NCI-H146 treated with DMSO at 0.1 percent for 48 hours (cell line): ENCODE data around the gene RPL39.
"Not testable (repeated sequence)": the region's sequence is repeated elsewhere in the genome, so short reads cannot be mapped to it uniquely, and the experiment has no call there.

Source experiments
- DNase-seq: peaks from one replicate; lab custom pipeline; 2025; ENCODE audit not compliant: unreplicated experiment; lab: John Stamatoyannopoulos, UW

The RPL39 gene

GRCh38 chrX:119763836-119764387, 27.5 kb downstream of the RPL39 start:
- DNase-seq = no peak

GRCh38 chrX:119763181-119763580, 28.2 kb downstream of the RPL39 start:
- DNase-seq = no peak

GRCh38 chrX:119762718-119763117, 28.7 kb downstream of the RPL39 start:
- DNase-seq = no peak

- no peak for DNase-seq
These were observed 31.2 kb downstream of the RPL39 start for GRCh38 chrX:119760026-119760877.

GRCh38 chrX:119759248-119759766, 32.1 kb downstream of the RPL39 start:
- DNase-seq = no peak

- DNase-seq = no peak
These were observed 32.6 kb downstream of the RPL39 start for GRCh38 chrX:119758731-119759247.

- no peak for DNase-seq
These were observed 33.3 kb downstream of the RPL39 start, which contains the start of gene SOWAHD for GRCh38 chrX:119757979-119758730. Gene SOWAHD, plus strand, starts transcription at chrX:119758588. Its CDS starts 80 bp downstream, at chrX:119758668.

GRCh38 chrX:119757646-119757978, 33.8 kb downstream of the RPL39 start:
- DNase-seq = peak; percentile 6

GRCh38 chrX:119756926-119757635, 34.3 kb downstream of the RPL39 start:
- DNase-seq = no peak

GRCh38 chrX:119755981-119756533, 35.4 kb downstream of the RPL39 start:
- no peak for DNase-seq

GRCh38 chrX:119753639-119754257, 37.7 kb downstream of the RPL39 start:
- no peak for DNase-seq

- DNase-seq = no peak
These were observed 38.4 kb downstream of the RPL39 start for GRCh38 chrX:119753001-119753400.

GRCh38 chrX:119750751-119751150, 40.7 kb downstream of the RPL39 start:
- not testable (repeated sequence) for DNase-seq

GRCh38 chrX:119750131-119750530, 41.3 kb downstream of the RPL39 start:
- not testable (repeated sequence) for DNase-seq

GRCh38 chrX:119745283-119745848, 46.1 kb downstream of the RPL39 start:
- DNase-seq = no peak

GRCh38 chrX:119738742-119739141, 52.7 kb downstream of the RPL39 start:
- DNase-seq = no peak
